Dedifferentiated amniotic fluid mesenchymal stem cell (primary cell): Measurements from ENCODE around the gene SORL1-AS1.
"Not testable (repeated sequence)": the region's sequence is repeated elsewhere in the genome, so short reads cannot be mapped to it uniquely, and the experiment has no call there.

Experiments used
- DNase-seq: peaks from one replicate; pipeline ENCODE4 v3.0.0-alpha.2; 2016; ENCODE audit errors: extremely low spot score

The SORL1-AS1 gene

GRCh38 chr11:121452609-121453150 lies at the start of gene SORL1-AS1:
SORL1-AS1 (minus strand) TSS chr11:121452967.
- DNase-seq: no peak

- DNase-seq: no peak
Measured at GRCh38 chr11:121500717-121501116, 48.0 kb upstream of the SORL1-AS1 start.

GRCh38 chr11:121500275-121500674 lies 47.5 kb upstream of the SORL1-AS1 start:
- no peak for DNase-seq

GRCh38 chr11:121499405-121499804 lies 46.6 kb upstream of the SORL1-AS1 start:
- no peak for DNase-seq

GRCh38 chr11:121497176-121497998 lies 44.6 kb upstream of the SORL1-AS1 start:
- no peak for DNase-seq

- no peak for DNase-seq
Measured at GRCh38 chr11:121494355-121495099, 41.8 kb upstream of the SORL1-AS1 start.

- no peak for DNase-seq
Measured at GRCh38 chr11:121489823-121490222, 37.1 kb upstream of the SORL1-AS1 start.

- no peak for DNase-seq
Measured at GRCh38 chr11:121488641-121489040, 35.9 kb upstream of the SORL1-AS1 start.

GRCh38 chr11:121488170-121488569 lies 35.4 kb upstream of the SORL1-AS1 start:
- no peak for DNase-seq

GRCh38 chr11:121487191-121487590 lies 34.4 kb upstream of the SORL1-AS1 start:
- DNase-seq: no peak

GRCh38 chr11:121486054-121486453 lies 33.3 kb upstream of the SORL1-AS1 start:
- DNase-seq: no peak

GRCh38 chr11:121485216-121485615 lies 32.4 kb upstream of the SORL1-AS1 start:
- no peak for DNase-seq

GRCh38 chr11:121483805-121484480 lies 31.2 kb upstream of the SORL1-AS1 start:
- no peak for DNase-seq

- DNase-seq: no peak
Measured at GRCh38 chr11:121482231-121483129, 29.7 kb upstream of the SORL1-AS1 start.

- not testable (repeated sequence) for DNase-seq
Measured at GRCh38 chr11:121481484-121482230, 28.9 kb upstream of the SORL1-AS1 start.

- no peak for DNase-seq
Measured at GRCh38 chr11:121479698-121480238, 27.0 kb upstream of the SORL1-AS1 start.

- DNase-seq: no peak
Measured at GRCh38 chr11:121478895-121479697, 26.3 kb upstream of the SORL1-AS1 start.

- DNase-seq: no peak
Measured at GRCh38 chr11:121478226-121478894, 25.6 kb upstream of the SORL1-AS1 start.
